CD4-positive, alpha-beta T cell treated with Interferon gamma for 1 hour (primary cell): ENCODE measurements around the gene SLC38A7.
"Not testable (repeated sequence)": the region's sequence is repeated elsewhere in the genome, so short reads cannot be mapped to it uniquely, and the experiment has no call there.

Source experiments
- DNase-seq: peaks from one replicate; pipeline ENCODE4 v3.0.0-alpha.2; 2020

Gene SLC38A7

GRCh38 chr16:58684354-58685083 lies at the start of gene SLC38A7:
Gene SLC38A7, minus strand, starts transcription at chr16:58684770. Its CDS starts 4,644 bp downstream, at chr16:58680126.
- peak; percentile 74 for DNase-seq

- DNase-seq: peak; percentile 79
Observed at GRCh38 chr16:58733671-58734458, 49.3 kb upstream of the SLC38A7 start, which contains the start of gene GOT2. Gene GOT2, minus strand, starts transcription at chr16:58734316. Its CDS starts 88 bp downstream, at chr16:58734228.

- DNase-seq: no peak
Observed at GRCh38 chr16:58733248-58733670, 48.7 kb upstream of the SLC38A7 start.

GRCh38 chr16:58732545-58733247 lies 48.1 kb upstream of the SLC38A7 start:
- DNase-seq: no peak

GRCh38 chr16:58730724-58731370 lies 46.3 kb upstream of the SLC38A7 start:
- DNase-seq: no peak

- DNase-seq: no peak
Observed at GRCh38 chr16:58727796-58728568, 43.4 kb upstream of the SLC38A7 start.

GRCh38 chr16:58727028-58727781 lies 42.6 kb upstream of the SLC38A7 start:
- DNase-seq: no peak

GRCh38 chr16:58723109-58723508 lies 38.5 kb upstream of the SLC38A7 start:
- no peak for DNase-seq

GRCh38 chr16:58717994-58718393 lies 33.4 kb upstream of the SLC38A7 start:
- DNase-seq: no peak

GRCh38 chr16:58716468-58716867 lies 31.9 kb upstream of the SLC38A7 start:
- no peak for DNase-seq

- no peak for DNase-seq
Observed at GRCh38 chr16:58713742-58714141, 29.2 kb upstream of the SLC38A7 start.

GRCh38 chr16:58709333-58709732 lies 24.8 kb upstream of the SLC38A7 start:
- DNase-seq: no peak

GRCh38 chr16:58699151-58699550 lies 14.6 kb upstream of the SLC38A7 start:
- DNase-seq: no peak

- no peak for DNase-seq
Observed at GRCh38 chr16:58695368-58695767, 10.8 kb upstream of the SLC38A7 start.

GRCh38 chr16:58692450-58692849 lies 7.9 kb upstream of the SLC38A7 start:
- DNase-seq: no peak

- not testable (repeated sequence) for DNase-seq
Observed at GRCh38 chr16:58686985-58687706, 2.6 kb upstream of the SLC38A7 start.

GRCh38 chr16:58685084-58685449 lies 497 bp upstream of the SLC38A7 start:
- no peak for DNase-seq

- no peak for DNase-seq
Observed at GRCh38 chr16:58684001-58684353, 593 bp downstream of the SLC38A7 start.

GRCh38 chr16:58679763-58680162 lies 4.8 kb downstream of the SLC38A7 start:
- DNase-seq: no peak

GRCh38 chr16:58678716-58679115 lies 5.9 kb downstream of the SLC38A7 start:
- no peak for DNase-seq

GRCh38 chr16:58678269-58678668 lies 6.3 kb downstream of the SLC38A7 start:
- no peak for DNase-seq
